Astrocyte (in vitro differentiated cells and primary cell): ENCODE data around the gene FSIP1.

Experiments
- CTCF ChIP-seq: IDR thresholded peaks from 2 replicates; pipeline ENCODE4 v1.5.1; 2011; ENCODE audit warnings: low read depth, mild to moderate bottlenecking, inconsistent platforms, low read length, moderate library complexity; ENCODE audit not compliant: insufficient read depth
- EZH2 ChIP-seq: IDR thresholded peaks from 2 replicates; pipeline ENCODE4 v1.6.1; 2012; ENCODE audit warnings: mild to moderate bottlenecking, low read length, inconsistent platforms; ENCODE audit not compliant: insufficient read depth

- TF ChIP-seq CTCF (no peak), EZH2 (no peak)
Observed at GRCh38 chr15:39598958-39599845, 183.4 kb downstream of the FSIP1 start.
